Measurements from ENCODE around the gene COA1.

Gene COA1

GRCh38 chr7:43757073-43757720 lies 27.9 kb upstream of the COA1 start:
- no peak for TF ChIP-seq EZH2phosphoT487 (IDR thresholded peaks at IDR 0.05; ENCODE audit: low read depth)
- no peak for TF ChIP-seq CTCF (IDR thresholded peaks at IDR 0.05; ENCODE audit: low read depth, low read length)
- Histone ChIP-seq H3K9me3 (ENCODE audit: insufficient read depth, low read length) (no peaks in the 10 kb centered on the region), H3K79me2 (ENCODE audit: low read length) (no peaks in the 10 kb centered on the region), H3K27ac (ENCODE audit: low read length) (no peak overlapping the region), H3K4me1 (ENCODE audit: low read length) (peaks cover 21% of the 10 kb centered on the region), H3K36me3 (replicated peaks; ENCODE audit: low read depth, low read length) (no peaks in the 10 kb centered on the region), H3K27me3 (ENCODE audit: low read depth, low read length) (0 out of 2 replicates have a peak, but pooled peaks cover 6% of the 10 kb centered on the region), H3K9ac (ENCODE audit: low read length) (no peak overlapping the region), H4K20me1 (ENCODE audit: insufficient read depth, low read length) (no peaks in the 10 kb centered on the region), H2AFZ (ENCODE audit: low read depth, low read length) (no peak overlapping the region), H3K4me2 (ENCODE audit: low read length) (no peak overlapping the region), H3K4me3 (ENCODE audit: low read length) (no peak overlapping the region)

- no peaks in the 10 kb centered on the region for H4K20me1 ChIP-seq (ENCODE audit: insufficient read depth, low read length)
- H3K4me1 ChIP-seq (ENCODE audit: low read length), result peaks cover 19% of the 10 kb centered on the region
- H3K9ac ChIP-seq (ENCODE audit: low read length), result no peak overlapping the region
- no peaks in the 10 kb centered on the region for H3K79me2 ChIP-seq (ENCODE audit: low read length)
- TF ChIP-seq EZH2phosphoT487 (IDR thresholded peaks at IDR 0.05; ENCODE audit: low read depth), result no peak
- TF ChIP-seq CTCF (IDR thresholded peaks at IDR 0.05; ENCODE audit: low read depth, low read length), result no peak
- no peak overlapping the region for H2AFZ ChIP-seq (ENCODE audit: low read depth, low read length)
- H3K9me3 ChIP-seq (ENCODE audit: insufficient read depth, low read length), result no peaks in the 10 kb centered on the region
- H3K27ac ChIP-seq (ENCODE audit: low read length), result no peak overlapping the region
- H3K36me3 ChIP-seq (replicated peaks; ENCODE audit: low read depth, low read length), result no peaks in the 10 kb centered on the region
- H3K4me3 ChIP-seq (ENCODE audit: low read length), result no peak overlapping the region
- no peak overlapping the region for H3K4me2 ChIP-seq (ENCODE audit: low read length)
- H3K27me3 ChIP-seq (ENCODE audit: low read depth, low read length), result 0 out of 2 replicates have a peak, but pooled peaks cover 6% of the 10 kb centered on the region
Observed at GRCh38 chr7:43756368-43757072, 27.2 kb upstream of the COA1 start.

- H3K4me2 ChIP-seq (ENCODE audit: low read length), result no peak overlapping the region
- H3K4me1 ChIP-seq (ENCODE audit: low read length), result peaks cover 22% of the 10 kb centered on the region
- no peak for TF ChIP-seq CTCF (IDR thresholded peaks at IDR 0.05; ENCODE audit: low read depth, low read length)
- TF ChIP-seq EZH2phosphoT487 (IDR thresholded peaks at IDR 0.05; ENCODE audit: low read depth), result no peak
- H3K9ac ChIP-seq (ENCODE audit: low read length), result no peak overlapping the region
- H3K27me3 ChIP-seq (ENCODE audit: low read depth, low read length), result 0 out of 2 replicates have a peak, but pooled peaks cover 6% of the 10 kb centered on the region
- no peaks in the 10 kb centered on the region for H3K9me3 ChIP-seq (ENCODE audit: insufficient read depth, low read length)
- no peak overlapping the region for H3K4me3 ChIP-seq (ENCODE audit: low read length)
- H3K36me3 ChIP-seq (replicated peaks; ENCODE audit: low read depth, low read length), result no peaks in the 10 kb centered on the region
- no peak overlapping the region for H3K27ac ChIP-seq (ENCODE audit: low read length)
- H4K20me1 ChIP-seq (ENCODE audit: insufficient read depth, low read length), result no peaks in the 10 kb centered on the region
- no peak overlapping the region for H2AFZ ChIP-seq (ENCODE audit: low read depth, low read length)
- H3K79me2 ChIP-seq (ENCODE audit: low read length), result no peaks in the 10 kb centered on the region
Observed at GRCh38 chr7:43754596-43754995, 25.3 kb upstream of the COA1 start.

GRCh38 chr7:43753843-43754242 lies 24.5 kb upstream of the COA1 start:
- Histone ChIP-seq H4K20me1 (ENCODE audit: insufficient read depth, low read length) (no peaks in the 10 kb centered on the region), H3K9me3 (ENCODE audit: insufficient read depth, low read length) (no peaks in the 10 kb centered on the region), H2AFZ (ENCODE audit: low read depth, low read length) (no peak overlapping the region), H3K9ac (ENCODE audit: low read length) (no peak overlapping the region), H3K4me2 (ENCODE audit: low read length) (no peak overlapping the region), H3K4me3 (ENCODE audit: low read length) (no peak overlapping the region), H3K36me3 (replicated peaks; ENCODE audit: low read depth, low read length) (no peaks in the 10 kb centered on the region), H3K79me2 (ENCODE audit: low read length) (no peaks in the 10 kb centered on the region), H3K27ac (ENCODE audit: low read length) (no peak overlapping the region), H3K27me3 (ENCODE audit: low read depth, low read length) (0 out of 2 replicates have a peak, but pooled peaks cover 6% of the 10 kb centered on the region), H3K4me1 (ENCODE audit: low read length) (peaks cover 18% of the 10 kb centered on the region)
- no peak for TF ChIP-seq EZH2phosphoT487 (IDR thresholded peaks at IDR 0.05; ENCODE audit: low read depth)
- TF ChIP-seq CTCF (IDR thresholded peaks at IDR 0.05; ENCODE audit: low read depth, low read length), result no peak
